CD14-positive monocyte (primary cell): ENCODE data around the gene DDHD1. TPM values are rescaled to one million over a fixed set of nuclear protein-coding genes. Genes with fewer than 3 reads are reported as not detected.

ENCODE experiments used
- DNase-seq, 3 donors: peaks; one replicate each; pipeline ENCODE4 v3.0.0-alpha.2; 2011 to 2022
- H2AFZ ChIP-seq: 2 replicates; pipeline ENCODE4 v1.6.0; 2012; ENCODE audit warnings: mild to moderate bottlenecking, low read depth, low read length, inconsistent platforms; ENCODE audit not compliant: insufficient read depth, poor library complexity, severe bottlenecking
- H3K27ac ChIP-seq, 2 donors: 1 replicate in 1 of 2; 2 replicates in 1 of 2; pipeline ENCODE4 v1.5.1; 2012 to 2013; ENCODE audit warnings: low read length in 2 of 2, control low read depth in 1 of 2, inconsistent platforms in 1 of 2, low read depth in 1 of 2, mild to moderate bottlenecking in 1 of 2
- H3K27me3 ChIP-seq, 2 donors: one replicate each; pipeline versions ENCODE4 v1.6.0 to v1.6.1; 2011 to 2013; ENCODE audit warnings: low read length in 2 of 2; ENCODE audit not compliant: control insufficient read depth in 2 of 2, insufficient read depth in 2 of 2
- H3K36me3 ChIP-seq, 2 donors: replicated peaks in 1 of 2; 1 replicate in 1 of 2; 2 replicates in 1 of 2; pipeline versions ENCODE4 v1.5.1 to v1.6.1; 2012 to 2013; ENCODE audit warnings: low read length in 2 of 2, control low read depth in 1 of 2, inconsistent platforms in 1 of 2, mild to moderate bottlenecking in 1 of 2; ENCODE audit not compliant: insufficient read depth in 2 of 2, control insufficient read depth in 1 of 2
- H3K4me1 ChIP-seq, 2 donors: 1 replicate in 1 of 2; 2 replicates in 1 of 2; pipeline versions ENCODE4 v1.5.1 to v1.6.1; 2012 to 2013; ENCODE audit warnings: low read length in 2 of 2, control low read depth in 1 of 2, inconsistent platforms in 1 of 2, mild to moderate bottlenecking in 1 of 2, moderate library complexity in 1 of 2; ENCODE audit not compliant: insufficient read depth in 2 of 2, control insufficient read depth in 1 of 2
- H3K4me2 ChIP-seq: replicated peaks from 2 replicates; pipeline ENCODE3; 2012; ENCODE audit warnings: low read length, moderate library complexity, mild to moderate bottlenecking; ENCODE audit not compliant: poor library complexity, severe bottlenecking; ENCODE audit errors: extremely low read depth
- H3K4me3 ChIP-seq, 3 experiments: fragments of 200-600 bp in 1 of 3; sonication (generic) in 1 of 3; replicated peaks in 1 of 3; 1 replicate in 2 of 3; 2 replicates in 1 of 3; pipeline ENCODE4 v1.5.1; 2011 to 2013; ENCODE audit warnings: low read length in 3 of 3, mild to moderate bottlenecking in 3 of 3, control low read depth in 2 of 3, low read depth in 2 of 3, inconsistent platforms in 1 of 3, moderate library complexity in 1 of 3
- H3K79me2 ChIP-seq: 2 replicates; pipeline ENCODE4 v1.6.0; 2012; ENCODE audit warnings: mild to moderate bottlenecking, control low read depth, inconsistent platforms, low read length, moderate library complexity; ENCODE audit not compliant: insufficient read depth
- H3K9ac ChIP-seq: 2 replicates; pipeline ENCODE4 v1.6.0; 2017; ENCODE audit warnings: low read length, mild to moderate bottlenecking; ENCODE audit not compliant: insufficient read depth, poor library complexity, severe bottlenecking
- H3K9me3 ChIP-seq, 2 donors: replicated peaks in 1 of 2; 1 replicate in 1 of 2; 2 replicates in 1 of 2; pipeline versions ENCODE4 v1.5.1 to v1.6.1; 2012 to 2013; ENCODE audit warnings: low read length in 2 of 2, control low read depth in 1 of 2; ENCODE audit not compliant: control insufficient read depth in 1 of 2, insufficient read depth in 1 of 2
- H4K20me1 ChIP-seq: 2 replicates; pipeline ENCODE4 v1.6.0; 2012; ENCODE audit warnings: mild to moderate bottlenecking, low read length, control low read depth, moderate library complexity; ENCODE audit not compliant: insufficient read depth
- H3K27ac Mint-ChIP-seq, 7 donors: one replicate each; pipeline ENCODE4 v1.8.0; 2020; ENCODE audit warnings: mild to moderate bottlenecking in 7 of 7, mixed read lengths in 7 of 7, moderate library complexity in 6 of 7, inconsistent platforms in 2 of 7
- H3K27me3 Mint-ChIP-seq, 3 donors: one replicate each; pipeline ENCODE4 v1.8.0; 2021 to 2022; ENCODE audit warnings: low read depth in 3 of 3, mild to moderate bottlenecking in 3 of 3, mixed read lengths in 3 of 3, moderate library complexity in 3 of 3, inconsistent platforms in 1 of 3
- H3K36me3 Mint-ChIP-seq, 2 donors: one replicate each; pipeline ENCODE4 v1.8.0; 2020; ENCODE audit warnings: mixed read lengths in 2 of 2, inconsistent platforms in 1 of 2, mild to moderate bottlenecking in 1 of 2
- H3K4me1 Mint-ChIP-seq: one replicate; pipeline ENCODE4 v1.8.0; 2020; ENCODE audit warnings: mild to moderate bottlenecking, mixed read lengths
- H3K4me3 Mint-ChIP-seq, 2 donors: one replicate each; pipeline ENCODE4 v1.8.0; 2020; ENCODE audit warnings: mild to moderate bottlenecking in 2 of 2, mixed read lengths in 2 of 2, moderate library complexity in 1 of 2
- H3K9me3 Mint-ChIP-seq, 7 donors: one replicate each; pipeline ENCODE4 v1.8.0; 2020 to 2022; ENCODE audit warnings: mixed read lengths in 7 of 7, mild to moderate bottlenecking in 6 of 7, moderate library complexity in 6 of 7, inconsistent platforms in 2 of 7
- WGBS: methylation state at CpG from one replicate; pipeline ENCODE4 v1.1.5; 2013; ENCODE audit warnings: missing lambda C conversion rate; ENCODE audit not compliant: insufficient coverage; 5-methylcytosine and 5-hydroxymethylcytosine counted together
- intact Hi-C, 2 donors: fragments of 100-400 bp; cut with micrococcal nuclease; formaldehyde crosslinking; loops; one replicate each; pipeline versions ENCODE4 v1.15.0 to v1.15.1; 2023
- polyA plus RNA-seq, 3 donors: library from polyadenylated mRNA; depleted of rRNA in 1 of 3; unstranded in 2 of 3; stranded (reverse) in 1 of 3; fragments of 300-500 nt in 2 of 3; fragments of >200 nt in 1 of 3; fragmentation: Illumina TruSeq in 2 of 3; gene quantifications; 1 replicate in 2 of 3; 2 replicates in 1 of 3; pipeline ENCODE4 v1.2.3, GENCODE V29; 2012 to 2021
- TF ChIP-seq, protein P1 (sequence below): fragments of 200-600 bp; IDR thresholded peaks from one replicate; pipeline ENCODE4 v1.8.0; 2022; ENCODE audit warnings: antibody characterized with exemption, mild to moderate bottlenecking

DDHD1 gene
- polyA plus RNA-seq, 3 donors, result 2.2 to 7.0 (median 3.1) TPM

- Histone ChIP-seq H3K9me3 (peaks cover 0 to 14% of the 10 kb centered on the region in 2 donors), H3K36me3 (no peaks in the 10 kb centered on the region), H3K4me3 (no peak overlapping the region), H3K79me2 (peaks cover 4% of the 10 kb centered on the region), H3K27ac (no peak overlapping the region), H3K9ac (no peak overlapping the region), H2AFZ (no peak overlapping the region), H3K4me1 (peaks cover 11 to 23% of the 10 kb centered on the region in 2 donors), H3K27me3 (no peaks in the 10 kb centered on the region), H3K4me2 (no peak overlapping the region), H4K20me1 (no peaks in the 10 kb centered on the region)
- H3K9me3 Mint-ChIP-seq, result peaks cover 0 to 2% (median 0%) of the 10 kb centered on the region in 7 donors
- no CpG with 5 or more reads among the region's 2 CpGs for WGBS
- H3K4me1 Mint-ChIP-seq, result peaks cover 7% of the 10 kb centered on the region
- TF ChIP-seq, protein P1, sequence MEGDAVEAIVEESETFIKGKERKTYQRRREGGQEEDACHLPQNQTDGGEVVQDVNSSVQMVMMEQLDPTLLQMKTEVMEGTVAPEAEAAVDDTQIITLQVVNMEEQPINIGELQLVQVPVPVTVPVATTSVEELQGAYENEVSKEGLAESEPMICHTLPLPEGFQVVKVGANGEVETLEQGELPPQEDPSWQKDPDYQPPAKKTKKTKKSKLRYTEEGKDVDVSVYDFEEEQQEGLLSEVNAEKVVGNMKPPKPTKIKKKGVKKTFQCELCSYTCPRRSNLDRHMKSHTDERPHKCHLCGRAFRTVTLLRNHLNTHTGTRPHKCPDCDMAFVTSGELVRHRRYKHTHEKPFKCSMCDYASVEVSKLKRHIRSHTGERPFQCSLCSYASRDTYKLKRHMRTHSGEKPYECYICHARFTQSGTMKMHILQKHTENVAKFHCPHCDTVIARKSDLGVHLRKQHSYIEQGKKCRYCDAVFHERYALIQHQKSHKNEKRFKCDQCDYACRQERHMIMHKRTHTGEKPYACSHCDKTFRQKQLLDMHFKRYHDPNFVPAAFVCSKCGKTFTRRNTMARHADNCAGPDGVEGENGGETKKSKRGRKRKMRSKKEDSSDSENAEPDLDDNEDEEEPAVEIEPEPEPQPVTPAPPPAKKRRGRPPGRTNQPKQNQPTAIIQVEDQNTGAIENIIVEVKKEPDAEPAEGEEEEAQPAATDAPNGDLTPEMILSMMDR, result no peak
- intact Hi-C loops, result no loop called here
- no peaks in the 10 kb centered on the region for H3K27me3 Mint-ChIP-seq
- no peak overlapping the region for H3K4me3 Mint-ChIP-seq
- DNase-seq, result peak in 1 of 3 donors; percentile 14
- peak overlapping the region in 4 of 7 donors; percentile 3 to 68 (median 49) for H3K27ac Mint-ChIP-seq
- H3K36me3 Mint-ChIP-seq, result peaks cover 0 to 3% of the 10 kb centered on the region in 2 donors
Observed at GRCh38 chr14:53128303-53129028, 24.7 kb downstream of the DDHD1 start.

- no CpG with 5 or more reads among the region's 7 CpGs for WGBS
- Histone ChIP-seq H3K4me3 (no peak overlapping the region), H3K27ac (peak overlapping the region in 1 of 2 donors; percentile 71), H3K36me3 (no peaks in the 10 kb centered on the region), H3K4me2 (no peak overlapping the region), H3K9ac (no peak overlapping the region), H3K9me3 (peaks cover 0 to 8% of the 10 kb centered on the region in 2 donors), H3K4me1 (peaks cover 11 to 23% of the 10 kb centered on the region in 2 donors), H4K20me1 (no peaks in the 10 kb centered on the region), H3K79me2 (peaks cover 4% of the 10 kb centered on the region), H2AFZ (no peak overlapping the region), H3K27me3 (no peaks in the 10 kb centered on the region)
- Mint-ChIP-seq H3K27me3 (no peaks in the 10 kb centered on the region), H3K27ac (peak overlapping the region in 4 of 7 donors; percentile 25 to 89 (median 67)), H3K36me3 (peaks cover 0 to 3% of the 10 kb centered on the region in 2 donors), H3K4me1 (peaks cover 7% of the 10 kb centered on the region), H3K9me3 (peaks cover 0 to 2% (median 0%) of the 10 kb centered on the region in 7 donors), H3K4me3 (no peak overlapping the region)
- TF ChIP-seq, protein P1, result no peak
- peak in 1 of 3 donors; percentile 24 for DNase-seq
- intact Hi-C loops, result no loop called here
Observed at GRCh38 chr14:53127832-53128231, 25.3 kb downstream of the DDHD1 start.
